Hematopoietic multipotent progenitor cell treated with erythropoietin and hydrocortisone succinate and interleukin-3 and kit ligand, for 8 days (in vitro differentiated cells): ENCODE data around the gene LGR4.

Experiments
- DNase-seq: peaks from one replicate; pipeline ENCODE4 v3.0.0-alpha.2; 2015

LGR4 gene

GRCh38 chr11:27423125-27423524 is 49.5 kb downstream of the LGR4 start:
- no peak for DNase-seq

DNA sequence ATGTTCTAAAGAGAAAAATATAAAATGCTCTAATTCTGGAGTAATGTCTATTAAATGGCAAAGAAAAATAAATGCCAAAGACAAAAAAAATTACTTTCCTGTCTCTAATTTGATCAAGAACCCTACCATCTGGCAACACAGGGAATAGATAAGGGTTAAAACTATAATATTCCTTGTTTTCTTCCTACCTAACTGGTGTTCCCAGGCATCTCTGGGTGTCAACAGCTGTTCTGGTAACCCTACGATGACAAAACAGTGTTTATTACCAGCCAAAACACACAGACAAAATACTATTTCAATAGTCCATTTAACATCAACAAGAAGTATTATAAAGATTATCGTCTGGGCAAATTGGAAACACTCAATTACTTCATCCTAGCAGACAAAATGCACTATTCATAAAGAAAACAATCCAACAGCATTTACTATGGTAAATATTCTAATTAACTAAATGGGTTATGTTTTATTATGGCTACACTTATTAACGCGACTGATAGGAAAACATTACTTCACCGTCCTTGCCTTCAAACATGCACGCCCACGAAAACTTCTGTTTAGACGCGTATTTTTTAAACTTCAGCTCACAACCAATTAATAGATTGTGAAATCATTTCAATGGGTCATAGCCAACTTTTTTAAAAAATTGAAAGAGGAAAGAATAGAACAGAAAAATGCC is 50.6 kb downstream of the LGR4 start:
- DNase-seq: no peak

DNA sequence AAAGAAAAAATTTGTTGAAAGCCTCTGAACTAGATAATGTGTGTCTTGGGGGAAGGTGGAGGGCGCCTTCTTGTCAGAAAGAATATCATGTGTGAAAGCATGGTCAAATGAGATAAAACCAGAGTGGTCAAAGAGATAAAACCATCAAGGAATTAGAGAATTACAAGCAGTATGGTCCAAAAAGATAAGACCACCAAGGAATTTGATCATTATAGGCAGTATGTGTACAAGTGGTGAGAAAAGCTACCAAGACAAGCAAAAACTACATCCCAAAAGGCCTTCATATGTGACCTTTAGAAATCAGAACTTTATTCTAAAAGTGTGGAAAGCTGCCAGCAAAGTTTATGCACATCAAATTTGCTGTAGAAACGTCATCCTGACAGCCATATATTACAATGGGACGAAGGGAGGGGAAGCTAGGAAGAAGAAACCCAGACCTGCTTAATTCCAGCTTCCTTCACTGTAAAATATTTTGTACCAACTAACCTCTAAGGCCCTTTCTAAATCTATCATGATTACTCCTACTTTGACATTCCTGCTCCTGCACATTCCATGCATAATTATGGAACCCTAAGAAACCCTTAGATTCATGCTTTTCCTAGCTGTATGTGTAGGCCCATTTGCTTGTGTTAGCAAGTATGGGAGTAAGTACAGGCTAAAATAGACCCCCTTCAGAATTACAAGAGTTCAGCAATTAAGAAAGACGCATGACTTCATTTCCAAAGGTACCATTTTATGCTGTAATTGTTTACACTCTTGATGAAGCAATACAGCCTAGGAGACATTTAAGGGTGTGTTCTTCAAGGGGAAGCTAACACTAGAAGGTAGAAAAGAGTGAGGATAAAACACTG is 51.6 kb downstream of the LGR4 start:
- DNase-seq: peak; percentile 96

GRCh38 chr11:27420217-27420616 is 52.4 kb downstream of the LGR4 start:
- peak; percentile 85 for DNase-seq

DNA sequence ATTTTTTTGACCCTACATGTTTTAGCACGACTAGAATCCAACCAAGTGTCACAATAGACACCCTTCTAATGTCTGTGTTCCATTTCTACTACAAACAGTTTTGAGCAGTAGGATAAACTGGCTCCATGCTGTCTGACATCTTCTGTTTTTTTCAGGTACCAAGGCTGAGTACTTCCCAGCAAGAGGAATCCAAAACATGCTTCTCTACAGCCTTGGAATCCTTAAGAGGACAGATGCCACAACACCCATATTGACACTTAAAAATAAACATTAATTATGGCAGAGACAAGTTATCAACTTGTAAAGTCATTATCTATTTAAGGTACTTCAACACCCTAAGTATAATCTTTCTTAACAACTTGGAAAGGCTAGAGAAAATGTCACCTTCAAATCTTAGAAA is 54.2 kb downstream of the LGR4 start:
- DNase-seq: no peak

- DNase-seq: no peak
These were observed 55.9 kb downstream of the LGR4 start for GRCh38 chr11:27416568-27417176.

DNA sequence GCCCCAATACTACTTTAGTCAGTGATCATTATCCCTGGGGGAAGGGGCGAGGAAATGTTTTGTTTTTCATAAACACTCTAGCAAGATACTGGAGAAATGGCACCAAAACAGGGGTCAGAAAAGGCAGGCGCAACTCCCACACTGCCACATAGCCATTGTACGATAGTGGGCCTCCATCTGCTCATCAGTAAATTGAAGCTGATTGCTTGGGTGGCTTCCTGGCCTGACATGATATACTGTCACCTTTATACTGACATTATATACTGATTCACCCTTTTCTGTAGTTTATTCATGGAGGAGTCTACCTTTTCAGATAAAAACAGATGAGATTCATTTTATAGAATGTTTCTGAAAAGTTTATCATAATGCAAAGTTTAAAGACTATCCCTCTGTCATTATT is 57.9 kb downstream of the LGR4 start:
- DNase-seq: no peak

DNA sequence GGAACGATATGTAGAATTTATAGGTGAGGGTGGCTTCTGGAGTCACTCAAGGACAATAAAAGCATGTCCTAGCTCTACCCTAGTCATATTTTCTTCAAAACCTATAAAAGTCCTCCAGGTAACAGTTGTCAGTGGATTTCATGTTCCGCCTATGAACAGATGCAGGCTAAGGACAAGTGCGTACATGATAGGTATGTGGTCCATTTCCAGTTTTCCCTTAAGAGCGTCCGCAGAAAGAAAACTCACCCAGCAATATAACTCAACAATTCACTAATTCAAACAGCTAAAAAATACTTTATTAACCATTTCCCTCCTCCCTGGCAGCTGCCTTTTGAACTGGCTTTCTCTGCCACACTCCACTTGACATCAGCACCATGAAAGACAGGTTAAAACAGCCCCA is 59.4 kb downstream of the LGR4 start:
- DNase-seq: no peak

DNA sequence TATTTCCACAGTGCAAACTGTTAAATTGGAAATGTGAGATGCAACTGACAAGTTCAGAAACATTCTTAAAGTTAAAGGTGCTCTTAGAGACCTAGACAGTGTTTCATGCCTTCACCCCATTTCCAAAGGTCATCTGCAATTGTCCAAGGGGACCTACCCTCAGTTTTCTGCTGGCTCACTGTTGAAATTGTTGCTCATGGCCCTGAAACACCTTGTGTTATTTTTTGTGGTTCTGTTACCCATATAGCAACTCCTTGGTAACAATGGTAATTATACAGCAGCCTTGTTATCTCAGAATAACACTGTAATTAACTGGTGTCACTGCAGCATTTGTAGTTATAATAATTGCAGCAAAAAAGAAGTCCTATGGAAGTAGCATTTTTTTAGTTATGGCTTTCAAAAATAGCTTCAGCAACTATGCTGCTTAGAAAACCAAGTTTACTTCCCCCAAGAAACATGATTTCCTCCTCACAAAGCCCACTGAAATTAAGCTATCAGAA is 60.3 kb downstream of the LGR4 start:
- DNase-seq: peak; percentile 43

DNA sequence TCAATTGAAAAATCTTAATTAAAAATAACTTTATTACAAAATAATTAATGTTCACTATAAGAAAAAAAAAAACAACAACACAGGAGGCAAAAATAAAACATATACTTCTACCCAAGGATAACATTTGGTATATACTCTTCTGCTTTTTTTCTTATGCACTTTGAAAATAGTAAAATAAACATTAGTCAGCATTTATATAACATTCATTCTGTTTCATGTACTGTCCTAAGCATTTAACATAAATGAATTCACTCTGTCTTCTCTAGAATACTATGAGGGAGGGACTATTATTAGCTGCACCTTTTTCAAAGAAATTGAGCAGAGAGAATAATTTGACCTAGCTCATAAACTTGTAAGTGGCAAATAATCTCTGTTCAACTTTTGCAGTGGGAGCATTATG is 61.3 kb downstream of the LGR4 start:
- no peak for DNase-seq

DNA sequence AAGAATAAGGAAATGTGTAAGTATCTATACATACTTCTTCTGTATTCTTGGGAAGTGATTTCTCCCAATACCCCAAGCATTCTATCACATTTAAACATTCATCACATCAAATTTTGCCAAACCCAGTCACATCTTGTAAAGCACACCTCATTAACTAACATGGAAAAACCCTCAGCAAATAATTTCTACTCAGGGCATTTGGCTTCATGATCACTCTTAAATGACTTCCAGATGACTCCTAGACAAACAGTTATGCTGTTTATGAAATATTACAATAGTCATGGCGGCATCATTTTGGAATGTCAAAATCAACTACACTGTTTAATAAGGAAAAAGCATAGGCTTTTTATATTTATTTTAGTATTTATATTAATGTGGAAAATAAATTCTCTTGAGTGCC is 62.3 kb downstream of the LGR4 start:
- no peak for DNase-seq

DNA sequence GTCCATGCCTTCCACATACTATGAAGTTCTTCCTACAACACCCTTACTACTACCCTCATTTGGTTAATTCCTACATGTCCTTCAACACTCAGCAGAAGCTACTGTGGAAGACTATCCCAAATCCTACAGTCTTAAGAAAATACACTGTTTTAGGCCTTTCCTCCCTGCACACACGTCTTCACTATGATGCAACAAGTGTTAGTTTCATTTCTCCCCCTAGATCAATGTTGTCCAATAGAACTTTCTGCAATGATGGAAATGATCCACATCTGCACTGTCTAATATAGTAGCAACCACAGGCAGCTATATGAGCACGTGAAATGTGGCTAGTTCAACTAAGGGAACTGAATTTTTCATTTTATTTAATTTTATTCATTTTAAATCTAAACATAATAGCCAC is 62.8 kb downstream of the LGR4 start:
- DNase-seq: no peak

DNA sequence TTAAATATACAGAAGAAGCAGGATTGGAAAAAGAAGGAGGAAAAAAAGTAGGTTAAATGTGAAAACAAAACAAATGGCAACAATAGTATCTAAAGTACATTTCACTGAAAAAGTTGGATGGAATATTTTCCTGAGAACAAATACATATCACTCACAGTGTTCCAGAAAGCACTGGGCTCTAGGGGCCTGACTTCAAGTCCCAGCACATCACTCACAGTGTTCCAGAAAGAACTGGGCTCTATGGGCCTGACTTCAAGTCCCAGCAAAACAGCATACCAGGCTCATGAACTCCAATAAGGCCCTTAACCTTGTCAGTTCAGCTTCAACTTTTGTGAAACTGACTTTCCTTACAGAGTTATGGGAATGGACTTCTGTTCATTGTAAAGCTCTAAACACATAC is 63.5 kb downstream of the LGR4 start:
- no peak for DNase-seq

DNA sequence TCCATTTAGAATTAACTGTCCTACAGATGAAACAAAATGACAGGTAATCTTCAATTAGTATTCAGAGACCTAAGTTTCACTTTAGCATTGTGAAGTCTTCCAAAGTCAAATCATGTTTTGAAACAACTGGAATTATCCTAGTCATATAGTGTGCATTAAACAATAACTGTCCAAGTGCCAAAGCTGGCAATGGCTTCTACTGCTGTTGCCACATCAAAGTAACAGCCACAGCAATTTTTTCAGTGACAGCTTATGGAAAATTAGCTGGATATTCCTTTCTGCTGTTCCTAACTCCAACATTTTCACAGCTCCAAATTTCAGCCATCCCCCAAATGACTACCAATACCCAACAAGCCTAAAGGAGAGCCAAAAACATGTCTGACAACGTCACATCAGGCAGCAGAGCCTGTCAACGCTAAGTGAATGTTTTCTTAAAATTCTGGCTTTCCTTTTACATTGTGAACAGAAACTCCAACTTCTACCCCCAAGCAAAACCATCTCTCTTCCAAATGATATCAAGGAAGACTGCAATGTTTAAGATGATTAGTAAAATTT is 64.3 kb downstream of the LGR4 start:
- no peak for DNase-seq

- peak; percentile 66 for DNase-seq
These were observed 65.9 kb downstream of the LGR4 start for GRCh38 chr11:27406498-27407354.

GRCh38 chr11:27405134-27405533 is 67.5 kb downstream of the LGR4 start:
- no peak for DNase-seq

- DNase-seq: no peak
These were observed 68.2 kb downstream of the LGR4 start for GRCh38 chr11:27404427-27404826.

GRCh38 chr11:27403195-27403594 is 69.4 kb downstream of the LGR4 start:
- no peak for DNase-seq

GRCh38 chr11:27402450-27402849 is 70.1 kb downstream of the LGR4 start:
- DNase-seq: no peak

DNA sequence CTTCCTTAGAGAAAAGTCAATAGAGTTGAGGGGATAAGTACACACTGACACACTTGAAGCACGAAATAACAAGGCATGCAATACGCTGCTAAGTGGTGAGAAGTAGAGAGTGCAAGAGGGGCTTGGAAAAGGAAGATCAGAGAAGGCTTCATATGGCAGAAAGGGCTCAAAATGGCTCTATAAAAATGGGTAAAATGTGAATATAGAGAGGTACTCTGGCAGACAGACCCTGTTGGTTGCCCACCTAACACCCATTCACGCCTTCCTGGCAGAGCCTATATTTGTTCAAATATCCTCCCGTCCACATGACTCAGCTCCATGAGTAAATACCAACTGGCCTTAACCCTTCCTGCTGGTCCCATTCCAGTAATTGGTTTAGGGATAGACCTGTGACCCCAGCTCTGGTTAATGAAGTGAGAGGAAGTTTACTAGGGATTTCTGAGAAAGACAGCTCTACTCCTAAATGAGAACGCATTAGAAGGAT is 70.7 kb downstream of the LGR4 start:
- DNase-seq: no peak

DNA sequence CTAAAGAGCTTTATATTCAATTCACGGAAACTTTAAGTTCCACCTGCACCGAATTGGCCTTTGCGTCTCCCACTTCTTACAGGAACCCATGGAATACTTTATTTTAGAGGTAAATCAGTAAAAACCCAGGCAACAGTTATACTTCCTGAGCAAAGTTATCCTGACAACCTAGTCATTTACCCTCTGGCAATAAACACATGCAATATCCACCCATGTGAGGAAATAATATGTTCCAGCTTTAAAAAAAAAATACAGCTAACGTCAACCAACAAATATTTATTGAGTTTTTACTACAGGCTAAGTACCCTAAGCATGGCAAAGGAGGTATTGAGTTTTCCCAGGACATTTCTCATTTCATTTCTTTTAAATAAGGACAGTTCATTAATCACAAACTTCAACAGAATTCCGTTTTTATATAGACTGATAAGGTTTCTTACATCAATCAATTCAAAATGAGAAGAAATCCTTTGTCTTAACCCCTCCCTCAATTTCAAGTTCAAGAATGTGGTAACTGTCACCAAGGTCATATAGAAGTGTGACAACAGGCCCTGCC is 71.2 kb downstream of the LGR4 start:
- no peak for DNase-seq

GRCh38 chr11:27398400-27398770 is 74.2 kb downstream of the LGR4 start:
- DNase-seq: no peak
